Measurements from ENCODE around the gene PHKA2.

DNA sequence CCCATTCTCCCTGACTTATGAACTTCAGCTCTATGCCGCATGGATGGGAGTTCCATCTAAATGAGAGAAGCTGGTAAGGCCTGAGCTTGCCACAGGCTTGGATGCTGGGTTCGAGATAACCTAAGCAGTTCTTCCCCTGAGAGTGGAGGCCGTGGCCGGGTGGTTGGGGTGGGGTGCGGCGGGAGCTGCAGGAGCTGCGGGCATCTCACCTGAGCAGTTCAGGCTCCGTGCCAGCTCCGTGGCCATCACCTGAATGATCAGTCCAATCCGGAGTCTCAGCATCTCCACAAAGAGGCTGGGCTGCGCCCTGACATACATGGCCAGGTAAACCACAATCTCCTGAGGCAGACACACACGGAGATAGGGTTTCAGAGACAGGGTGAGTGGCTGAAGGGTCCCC lies 77.6 kb downstream of the PHKA2 start:
- TF ChIP-seq, protein P1, sequence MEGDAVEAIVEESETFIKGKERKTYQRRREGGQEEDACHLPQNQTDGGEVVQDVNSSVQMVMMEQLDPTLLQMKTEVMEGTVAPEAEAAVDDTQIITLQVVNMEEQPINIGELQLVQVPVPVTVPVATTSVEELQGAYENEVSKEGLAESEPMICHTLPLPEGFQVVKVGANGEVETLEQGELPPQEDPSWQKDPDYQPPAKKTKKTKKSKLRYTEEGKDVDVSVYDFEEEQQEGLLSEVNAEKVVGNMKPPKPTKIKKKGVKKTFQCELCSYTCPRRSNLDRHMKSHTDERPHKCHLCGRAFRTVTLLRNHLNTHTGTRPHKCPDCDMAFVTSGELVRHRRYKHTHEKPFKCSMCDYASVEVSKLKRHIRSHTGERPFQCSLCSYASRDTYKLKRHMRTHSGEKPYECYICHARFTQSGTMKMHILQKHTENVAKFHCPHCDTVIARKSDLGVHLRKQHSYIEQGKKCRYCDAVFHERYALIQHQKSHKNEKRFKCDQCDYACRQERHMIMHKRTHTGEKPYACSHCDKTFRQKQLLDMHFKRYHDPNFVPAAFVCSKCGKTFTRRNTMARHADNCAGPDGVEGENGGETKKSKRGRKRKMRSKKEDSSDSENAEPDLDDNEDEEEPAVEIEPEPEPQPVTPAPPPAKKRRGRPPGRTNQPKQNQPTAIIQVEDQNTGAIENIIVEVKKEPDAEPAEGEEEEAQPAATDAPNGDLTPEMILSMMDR (IDR thresholded peaks at IDR 0.05) = no peak
- TF ChIP-seq, protein P2, sequence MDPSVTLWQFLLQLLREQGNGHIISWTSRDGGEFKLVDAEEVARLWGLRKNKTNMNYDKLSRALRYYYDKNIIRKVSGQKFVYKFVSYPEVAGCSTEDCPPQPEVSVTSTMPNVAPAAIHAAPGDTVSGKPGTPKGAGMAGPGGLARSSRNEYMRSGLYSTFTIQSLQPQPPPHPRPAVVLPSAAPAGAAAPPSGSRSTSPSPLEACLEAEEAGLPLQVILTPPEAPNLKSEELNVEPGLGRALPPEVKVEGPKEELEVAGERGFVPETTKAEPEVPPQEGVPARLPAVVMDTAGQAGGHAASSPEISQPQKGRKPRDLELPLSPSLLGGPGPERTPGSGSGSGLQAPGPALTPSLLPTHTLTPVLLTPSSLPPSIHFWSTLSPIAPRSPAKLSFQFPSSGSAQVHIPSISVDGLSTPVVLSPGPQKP (IDR thresholded peaks at IDR 0.05; ENCODE audit: low read depth, low read length) = no peak
- no peak for TF ChIP-seq RCOR1 (IDR thresholded peaks at IDR 0.05; ENCODE audit: low read depth, low read length)
- TF ChIP-seq RAD21 (conservative IDR thresholded peaks at IDR 0.05 in 1 of 2, IDR thresholded peaks at IDR 0.05 in 1 of 2) = no peak
- TF ChIP-seq, protein P3, sequence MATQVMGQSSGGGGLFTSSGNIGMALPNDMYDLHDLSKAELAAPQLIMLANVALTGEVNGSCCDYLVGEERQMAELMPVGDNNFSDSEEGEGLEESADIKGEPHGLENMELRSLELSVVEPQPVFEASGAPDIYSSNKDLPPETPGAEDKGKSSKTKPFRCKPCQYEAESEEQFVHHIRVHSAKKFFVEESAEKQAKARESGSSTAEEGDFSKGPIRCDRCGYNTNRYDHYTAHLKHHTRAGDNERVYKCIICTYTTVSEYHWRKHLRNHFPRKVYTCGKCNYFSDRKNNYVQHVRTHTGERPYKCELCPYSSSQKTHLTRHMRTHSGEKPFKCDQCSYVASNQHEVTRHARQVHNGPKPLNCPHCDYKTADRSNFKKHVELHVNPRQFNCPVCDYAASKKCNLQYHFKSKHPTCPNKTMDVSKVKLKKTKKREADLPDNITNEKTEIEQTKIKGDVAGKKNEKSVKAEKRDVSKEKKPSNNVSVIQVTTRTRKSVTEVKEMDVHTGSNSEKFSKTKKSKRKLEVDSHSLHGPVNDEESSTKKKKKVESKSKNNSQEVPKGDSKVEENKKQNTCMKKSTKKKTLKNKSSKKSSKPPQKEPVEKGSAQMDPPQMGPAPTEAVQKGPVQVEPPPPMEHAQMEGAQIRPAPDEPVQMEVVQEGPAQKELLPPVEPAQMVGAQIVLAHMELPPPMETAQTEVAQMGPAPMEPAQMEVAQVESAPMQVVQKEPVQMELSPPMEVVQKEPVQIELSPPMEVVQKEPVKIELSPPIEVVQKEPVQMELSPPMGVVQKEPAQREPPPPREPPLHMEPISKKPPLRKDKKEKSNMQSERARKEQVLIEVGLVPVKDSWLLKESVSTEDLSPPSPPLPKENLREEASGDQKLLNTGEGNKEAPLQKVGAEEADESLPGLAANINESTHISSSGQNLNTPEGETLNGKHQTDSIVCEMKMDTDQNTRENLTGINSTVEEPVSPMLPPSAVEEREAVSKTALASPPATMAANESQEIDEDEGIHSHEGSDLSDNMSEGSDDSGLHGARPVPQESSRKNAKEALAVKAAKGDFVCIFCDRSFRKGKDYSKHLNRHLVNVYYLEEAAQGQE (IDR thresholded peaks at IDR 0.05) = no peak
- TF ChIP-seq, protein P4, sequence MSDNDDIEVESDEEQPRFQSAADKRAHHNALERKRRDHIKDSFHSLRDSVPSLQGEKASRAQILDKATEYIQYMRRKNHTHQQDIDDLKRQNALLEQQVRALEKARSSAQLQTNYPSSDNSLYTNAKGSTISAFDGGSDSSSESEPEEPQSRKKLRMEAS (IDR thresholded peaks at IDR 0.05) = no peak
- TF ChIP-seq CEBPB (IDR thresholded peaks at IDR 0.05) = no peak
- no peak for TF ChIP-seq POLR2AphosphoS2 (conservative IDR thresholded peaks at IDR 0.05; ENCODE audit: low read length)
- TF ChIP-seq EHMT2 (IDR thresholded peaks at IDR 0.05; ENCODE audit: low read depth) = no peak
- TF ChIP-seq POLR2A (IDR thresholded peaks at IDR 0.05; ENCODE audit: low read length) = no peak
- TF ChIP-seq RFX5 (IDR thresholded peaks at IDR 0.05) = no peak
- no peak for TF ChIP-seq EP300 (IDR thresholded peaks at IDR 0.05)

Measured in A549 (cell line).